Dedifferentiated amniotic fluid mesenchymal stem cell (primary cell): ENCODE results near the gene MAPKBP1.

Experiments used
- DNase-seq: peaks from one replicate; pipeline ENCODE4 v3.0.0-alpha.2; 2016; ENCODE audit errors: extremely low spot score

Gene MAPKBP1

GRCh38 chr15:41806291-41807181 is 32.3 kb downstream of the MAPKBP1 start:
- DNase-seq: no peak

GRCh38 chr15:41809121-41809520 is 34.8 kb downstream of the MAPKBP1 start:
- no peak for DNase-seq

DNA sequence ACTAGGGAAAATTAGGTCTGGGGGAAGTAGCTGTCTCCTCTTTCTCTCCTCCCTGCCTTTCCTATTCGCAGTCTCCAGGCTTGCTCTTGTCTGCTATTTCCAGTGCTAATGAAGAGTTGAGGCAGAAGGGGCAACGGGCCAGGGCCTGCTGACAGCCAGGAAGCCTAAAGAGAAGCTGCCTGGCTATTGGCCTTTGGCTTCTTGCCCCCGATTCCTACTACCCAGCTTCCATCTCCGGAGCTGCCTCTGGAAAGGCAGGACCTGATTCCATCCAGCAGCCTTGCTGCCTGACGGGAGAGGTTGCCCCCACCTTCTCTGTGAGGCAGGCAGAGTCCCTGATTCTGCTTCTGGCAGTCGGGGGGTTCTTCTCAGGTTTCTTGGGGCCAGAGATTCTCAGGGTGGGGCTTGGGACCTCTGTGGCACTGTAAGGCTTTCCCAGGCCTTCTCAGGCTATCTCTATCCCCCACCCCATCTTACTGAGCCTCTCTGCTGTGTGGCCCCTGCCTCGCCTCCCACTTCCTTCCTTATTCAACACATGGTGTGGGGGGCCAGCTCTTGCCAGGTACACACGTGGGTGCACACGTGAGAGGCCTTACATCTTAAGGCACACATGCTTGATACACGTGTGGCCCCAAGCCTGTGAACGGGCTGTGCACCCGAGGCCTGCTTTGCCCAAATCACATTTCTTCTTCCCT is 35.4 kb downstream of the MAPKBP1 start:
- DNase-seq: no peak

GRCh38 chr15:41810651-41811431 is 36.6 kb downstream of the MAPKBP1 start:
- no peak for DNase-seq

GRCh38 chr15:41811432-41812195 is 37.3 kb downstream of the MAPKBP1 start:
- DNase-seq: peak; percentile 81

DNA sequence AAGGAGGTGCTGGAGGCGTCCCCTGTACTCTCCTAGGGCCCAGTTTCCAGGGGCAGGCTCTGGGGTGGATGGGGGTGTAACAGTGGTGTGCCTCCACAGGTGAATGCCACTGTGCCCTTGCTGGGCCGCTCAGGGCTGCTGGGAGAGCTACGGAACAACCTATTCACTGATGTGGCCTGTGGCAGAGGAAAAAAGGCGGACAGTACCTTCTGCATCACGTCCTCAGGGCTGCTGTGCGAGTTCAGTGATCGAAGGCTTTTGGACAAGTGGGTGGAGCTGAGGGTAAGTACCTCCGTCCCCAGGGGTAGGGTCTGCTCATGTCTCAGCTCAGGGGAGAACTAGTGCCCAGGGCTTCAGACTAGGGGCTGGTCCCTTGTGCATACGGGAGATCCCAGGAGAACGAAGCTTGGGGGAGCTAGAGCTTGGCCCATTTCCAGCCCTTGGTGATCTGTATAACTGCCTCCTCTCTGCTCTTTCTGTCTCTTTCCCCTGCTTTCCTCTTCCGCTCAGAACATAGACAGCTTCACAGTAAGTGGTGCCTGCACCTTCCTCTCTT is 38.6 kb downstream of the MAPKBP1 start:
- DNase-seq: no peak

DNA sequence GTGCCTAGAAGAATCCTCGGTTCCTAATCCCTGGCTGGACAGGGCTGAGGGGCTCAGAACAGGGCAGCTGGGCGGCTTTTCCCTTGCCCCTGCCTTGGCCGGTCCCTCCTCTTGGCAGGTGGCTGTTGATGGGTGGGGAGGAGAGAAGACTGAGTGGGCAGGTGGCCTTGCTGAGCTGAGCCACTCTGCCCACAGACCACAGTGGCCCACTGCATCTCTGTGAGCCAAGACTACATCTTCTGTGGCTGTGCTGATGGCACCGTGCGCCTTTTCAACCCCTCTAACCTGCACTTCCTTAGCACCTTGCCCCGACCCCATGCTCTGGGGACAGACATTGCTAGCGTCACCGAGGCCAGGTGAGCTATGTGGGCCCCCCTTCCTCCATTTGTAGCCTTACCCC is 39.1 kb downstream of the MAPKBP1 start:
- no peak for DNase-seq

- DNase-seq: no peak
These were observed 40.2 kb downstream of the MAPKBP1 start for GRCh38 chr15:41814534-41814933.

GRCh38 chr15:41816788-41817187 is 42.5 kb downstream of the MAPKBP1 start:
- DNase-seq: no peak

DNA sequence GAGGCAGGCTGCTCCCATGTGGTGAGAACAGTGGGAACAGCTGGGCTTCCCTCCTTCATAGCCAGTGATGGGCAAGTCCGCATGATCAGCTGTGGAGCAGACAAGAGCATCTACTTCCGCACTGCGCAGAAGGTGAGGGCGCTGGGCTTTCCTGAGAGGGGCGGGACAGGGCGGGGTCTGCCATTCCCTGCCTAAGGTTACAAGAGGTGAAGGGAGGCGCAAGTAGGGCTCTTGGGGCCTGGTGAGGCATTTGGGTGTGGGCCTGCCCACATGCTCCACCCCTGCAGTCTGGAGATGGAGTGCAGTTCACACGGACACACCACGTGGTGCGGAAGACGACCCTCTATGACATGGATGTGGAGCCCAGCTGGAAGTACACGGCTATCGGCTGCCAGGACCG is 43.0 kb downstream of the MAPKBP1 start:
- no peak for DNase-seq

DNA sequence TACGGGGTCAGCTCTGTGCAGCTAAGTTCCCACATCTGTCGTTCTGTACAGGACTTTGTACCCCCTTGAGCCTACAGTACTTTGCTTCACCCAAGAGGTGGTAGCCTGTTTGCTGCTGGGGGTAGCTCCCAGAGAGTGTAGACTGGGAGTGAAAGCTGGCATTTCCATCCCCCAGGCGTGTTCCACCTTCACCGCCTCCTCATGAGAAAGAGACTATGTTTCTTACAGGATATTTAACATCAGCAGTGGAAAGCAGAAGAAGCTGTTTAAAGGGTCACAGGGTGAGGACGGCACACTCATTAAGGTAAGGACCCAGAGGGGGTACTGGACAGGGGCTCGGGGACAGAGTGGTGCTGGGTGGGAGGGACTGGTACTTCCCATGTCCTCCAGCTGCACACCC is 43.5 kb downstream of the MAPKBP1 start:
- no peak for DNase-seq

DNA sequence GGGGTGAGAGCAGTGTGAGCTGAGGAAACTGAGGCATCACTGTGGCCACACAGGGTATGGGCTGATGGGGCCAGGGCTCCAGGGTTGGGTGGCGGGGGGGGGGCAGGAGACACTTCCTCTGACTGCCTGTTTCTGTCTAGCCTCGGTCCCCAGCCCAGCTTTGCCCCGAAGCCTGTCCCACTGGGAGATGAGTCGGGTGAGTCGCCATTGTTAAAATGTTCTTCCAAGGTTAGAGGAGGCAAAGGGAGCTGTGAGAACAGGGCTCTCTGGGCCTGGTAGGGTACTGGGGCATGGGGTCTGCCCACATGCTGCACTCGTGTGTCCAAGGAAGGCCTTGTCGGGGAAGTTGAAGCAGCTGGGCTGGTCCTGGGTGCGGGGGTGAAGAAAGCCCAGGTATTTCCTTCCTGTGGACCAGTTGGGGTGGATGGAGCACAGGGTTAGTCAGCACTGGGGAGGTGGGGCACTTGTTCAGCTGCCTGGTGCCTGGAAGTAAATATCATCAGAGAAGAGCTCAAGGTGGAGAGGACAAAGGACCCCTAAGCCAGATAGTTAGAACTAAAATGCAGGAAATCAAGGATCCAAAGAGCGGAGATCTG is 45.3 kb downstream of the MAPKBP1 start:
- DNase-seq: no peak

DNA sequence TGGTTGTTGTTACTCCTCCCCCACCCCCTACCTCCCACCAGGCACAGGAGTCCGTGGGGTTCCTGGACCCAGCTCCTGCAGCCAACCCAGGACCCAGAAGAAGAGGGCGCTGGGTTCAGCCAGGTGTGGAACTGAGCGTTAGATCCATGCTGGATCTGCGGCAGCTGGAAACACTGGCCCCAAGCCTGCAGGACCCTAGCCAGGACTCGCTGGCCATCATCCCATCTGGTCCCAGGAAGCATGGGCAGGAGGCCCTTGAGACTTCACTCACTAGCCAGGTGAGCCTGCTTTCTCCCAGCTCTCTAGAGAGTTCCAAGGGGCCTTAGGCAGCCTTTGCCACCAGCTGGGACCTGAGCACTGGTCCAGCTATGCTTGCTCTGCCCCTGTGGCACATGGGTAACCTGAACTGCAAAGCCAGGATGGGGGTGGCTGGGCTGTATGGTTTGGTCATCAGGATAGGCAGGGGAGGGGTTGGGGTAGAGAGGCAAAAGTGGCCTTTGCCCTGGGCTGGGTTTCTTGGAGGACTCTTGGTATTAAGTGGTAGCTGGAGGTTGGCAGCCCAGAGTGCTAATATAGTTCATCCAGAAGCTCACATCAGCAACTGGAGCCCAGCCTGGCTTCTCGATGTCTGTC is 46.6 kb downstream of the MAPKBP1 start:
- DNase-seq: no peak

- DNase-seq: no peak
These were observed 47.5 kb downstream of the MAPKBP1 start for GRCh38 chr15:41821831-41822230.

- no peak for DNase-seq
These were observed 48.2 kb downstream of the MAPKBP1 start for GRCh38 chr15:41822471-41822870.

DNA sequence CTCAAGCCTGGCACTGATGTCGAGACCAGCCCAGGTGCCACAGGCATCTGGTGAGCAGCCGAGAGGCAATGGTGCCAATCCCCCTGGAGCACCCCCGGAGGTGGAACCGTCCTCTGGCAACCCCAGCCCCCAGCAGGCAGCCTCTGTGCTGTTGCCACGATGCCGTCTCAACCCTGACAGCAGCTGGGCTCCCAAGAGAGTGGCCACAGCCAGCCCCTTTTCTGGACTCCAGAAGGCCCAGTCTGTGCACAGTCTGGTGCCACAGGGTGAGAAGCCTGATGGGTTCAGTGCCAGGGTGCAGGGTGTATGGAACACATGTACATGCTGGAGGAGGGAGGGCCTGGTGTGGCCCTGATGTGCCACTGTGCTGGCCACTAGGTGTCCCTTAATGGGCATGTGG is 48.7 kb downstream of the MAPKBP1 start:
- DNase-seq: no peak

GRCh38 chr15:41823502-41823901 is 49.2 kb downstream of the MAPKBP1 start:
- DNase-seq: no peak

DNA sequence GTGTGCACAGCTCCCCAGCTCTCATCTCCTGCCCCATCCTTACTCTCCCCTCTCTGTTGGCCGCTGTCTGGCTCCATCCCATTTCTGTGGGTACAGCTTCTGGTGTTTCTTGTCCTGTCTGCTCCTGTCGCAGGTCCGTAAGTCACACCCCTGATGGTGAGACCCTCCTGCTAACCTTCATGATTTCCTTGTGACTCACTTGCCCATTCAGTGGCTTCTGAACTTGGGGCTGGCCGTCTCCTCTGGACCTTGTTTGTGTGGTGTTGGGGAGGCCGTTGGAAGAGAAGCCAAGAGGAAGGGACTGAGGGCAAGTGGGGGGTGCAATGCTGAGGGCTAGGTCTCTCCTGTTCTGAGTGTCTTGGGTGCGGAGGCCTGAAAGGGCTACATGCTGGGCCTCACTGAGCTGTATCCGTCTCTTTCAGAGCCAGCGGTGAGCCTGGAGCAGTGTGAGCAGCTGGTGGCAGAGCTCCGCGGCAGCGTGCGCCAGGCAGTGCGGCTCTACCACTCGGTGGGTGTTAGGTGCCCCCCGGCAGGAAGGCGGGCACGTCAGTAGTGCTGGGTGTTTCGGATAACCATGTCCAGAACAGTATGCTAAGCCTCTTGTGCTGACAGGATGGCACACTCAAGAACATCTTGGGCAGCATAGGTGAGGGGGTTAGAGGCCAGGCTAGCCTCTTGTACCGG is 49.9 kb downstream of the MAPKBP1 start:
- DNase-seq: no peak

- no peak for DNase-seq
These were observed 50.9 kb downstream of the MAPKBP1 start for GRCh38 chr15:41825145-41825544.
